ENCODE measurements around the gene PCDHA1.

The PCDHA1 gene

GRCh38 chr5:140992828-140993227, 206.9 kb downstream of the PCDHA1 start:
- no peak for ATAC-seq

GRCh38 chr5:140996060-140996459, 210.1 kb downstream of the PCDHA1 start:
- ATAC-seq = no peak

GRCh38 chr5:140998921-140999410, 213.0 kb downstream of the PCDHA1 start:
- ATAC-seq = no peak

- no peak for ATAC-seq
These were observed 215.5 kb downstream of the PCDHA1 start for GRCh38 chr5:141001446-141001843.

GRCh38 chr5:141001844-141002604, 216.1 kb downstream of the PCDHA1 start:
- ATAC-seq = no peak

GRCh38 chr5:141002605-141002965, 216.6 kb downstream of the PCDHA1 start:
- ATAC-seq = no peak

- ATAC-seq = no peak
These were observed 217.1 kb downstream of the PCDHA1 start for GRCh38 chr5:141003031-141003430.

- ATAC-seq = no peak
These were observed 218.1 kb downstream of the PCDHA1 start for GRCh38 chr5:141003791-141004611.

- ATAC-seq = no peak
These were observed 221.9 kb downstream of the PCDHA1 start for GRCh38 chr5:141007791-141008190.

- ATAC-seq = no peak
These were observed 224.3 kb downstream of the PCDHA1 start for GRCh38 chr5:141010047-141010793.

- ATAC-seq = no peak
These were observed 232.0 kb downstream of the PCDHA1 start for GRCh38 chr5:141017943-141018342.

- no peak for ATAC-seq
These were observed 236.4 kb downstream of the PCDHA1 start for GRCh38 chr5:141022384-141022783.

GRCh38 chr5:141031006-141031405, 245.1 kb downstream of the PCDHA1 start:
- ATAC-seq = no peak

- ATAC-seq = no peak
These were observed 246.7 kb downstream of the PCDHA1 start for GRCh38 chr5:141032626-141033025.

- ATAC-seq = no peak
These were observed 253.1 kb downstream of the PCDHA1 start for GRCh38 chr5:141039061-141039460.

- no peak for ATAC-seq
These were observed 253.6 kb downstream of the PCDHA1 start for GRCh38 chr5:141039517-141039916.

GRCh38 chr5:141040093-141040770, 254.3 kb downstream of the PCDHA1 start:
- no peak for ATAC-seq

GRCh38 chr5:141040771-141041426, 255.0 kb downstream of the PCDHA1 start:
- ATAC-seq = no peak

- no peak for ATAC-seq
These were observed 255.5 kb downstream of the PCDHA1 start for GRCh38 chr5:141041427-141041785.

- no peak for ATAC-seq
These were observed 256.6 kb downstream of the PCDHA1 start for GRCh38 chr5:141042555-141042954.

- no peak for ATAC-seq
These were observed 264.9 kb downstream of the PCDHA1 start, which contains the start of gene PCDHB1 for GRCh38 chr5:141050622-141051520. TSS of gene PCDHB1 (plus strand) at chr5:141051374. CDS start at chr5:141051471, 97 bp downstream.
